ENCODE data around the gene SUCNR1. TPM values are rescaled to one million over a fixed set of nuclear protein-coding genes. Genes with fewer than 3 reads are reported as not detected.

SUCNR1 gene
- polyA plus RNA-seq, 1 donor from 2014 or later: not detected

GRCh38 chr3:151911462-151911861, 38.0 kb downstream of the SUCNR1 start:
- H3K9me3 ChIP-seq (ENCODE audit: low read length): no peaks in the 10 kb centered on the region
- no peak overlapping the region for H2AFZ ChIP-seq (ENCODE audit: low read depth, low read length)
- H3K27ac ChIP-seq (ENCODE audit: low read length): no peak overlapping the region
- no peaks in the 10 kb centered on the region for H3K27me3 ChIP-seq (ENCODE audit: insufficient read depth, low read depth, low read length)
- no peaks in the 10 kb centered on the region for H3K36me3 ChIP-seq (ENCODE audit: insufficient read depth, low read length)
- H3F3A ChIP-seq (ENCODE audit: insufficient read depth, low read length, poor library complexity, severe bottlenecking): no peaks in the 10 kb centered on the region
- H3K4me3 ChIP-seq (ENCODE audit: low read length): no peak overlapping the region
- no peaks in the 10 kb centered on the region for H3K79me2 ChIP-seq (replicated peaks; ENCODE audit: insufficient read depth, low read length)
- H4K20me1 ChIP-seq (ENCODE audit: insufficient read depth): no peaks in the 10 kb centered on the region
- TF ChIP-seq RAD21 (conservative IDR thresholded peaks at IDR 0.05) (no peak), EZH2 (IDR thresholded peaks at IDR 0.05; ENCODE audit: borderline replicate concordance, insufficient read depth, low read length, poor library complexity, severe bottlenecking) (no peak), REST (IDR thresholded peaks at IDR 0.05; ENCODE audit: borderline replicate concordance) (no peak), POLR2AphosphoS5 (IDR thresholded peaks at IDR 0.05) (no peak), CTCF (IDR thresholded peaks at IDR 0.05; ENCODE audit: poor library complexity, severe bottlenecking) (no peak), EP300 (conservative IDR thresholded peaks at IDR 0.05; ENCODE audit: poor library complexity, severe bottlenecking) (no peak), TAF1 (IDR thresholded peaks at IDR 0.05; ENCODE audit: low read depth) (no peak), MXI1 (conservative IDR thresholded peaks at IDR 0.05; ENCODE audit: poor library complexity, severe bottlenecking) (no peak)
- no peak overlapping the region for H3K4me2 ChIP-seq (ENCODE audit: low read length)
- no peak overlapping the region for H3K9ac ChIP-seq (ENCODE audit: low read length)
- H3K9me2 ChIP-seq (ENCODE audit: insufficient read depth, low read length): no peaks in the 10 kb centered on the region

GRCh38 chr3:151912028-151912427, 38.6 kb downstream of the SUCNR1 start:
- Histone ChIP-seq H3K9ac (ENCODE audit: low read length) (no peak overlapping the region), H3K27me3 (ENCODE audit: insufficient read depth, low read depth, low read length) (no peaks in the 10 kb centered on the region), H4K20me1 (ENCODE audit: insufficient read depth) (no peaks in the 10 kb centered on the region), H2AFZ (ENCODE audit: low read depth, low read length) (no peak overlapping the region), H3K4me3 (ENCODE audit: low read length) (no peak overlapping the region), H3K27ac (ENCODE audit: low read length) (no peak overlapping the region), H3K4me2 (ENCODE audit: low read length) (no peak overlapping the region), H3K79me2 (replicated peaks; ENCODE audit: insufficient read depth, low read length) (no peaks in the 10 kb centered on the region), H3K9me2 (ENCODE audit: insufficient read depth, low read length) (no peaks in the 10 kb centered on the region), H3K9me3 (ENCODE audit: low read length) (no peaks in the 10 kb centered on the region), H3F3A (ENCODE audit: insufficient read depth, low read length, poor library complexity, severe bottlenecking) (no peaks in the 10 kb centered on the region), H3K36me3 (ENCODE audit: insufficient read depth, low read length) (no peaks in the 10 kb centered on the region)
- TF ChIP-seq REST (IDR thresholded peaks at IDR 0.05; ENCODE audit: borderline replicate concordance) (no peak), CTCF (IDR thresholded peaks at IDR 0.05; ENCODE audit: poor library complexity, severe bottlenecking) (no peak), RAD21 (conservative IDR thresholded peaks at IDR 0.05) (no peak), EP300 (conservative IDR thresholded peaks at IDR 0.05; ENCODE audit: poor library complexity, severe bottlenecking) (no peak), SMC3 (conservative IDR thresholded peaks at IDR 0.05; ENCODE audit: poor library complexity) (no peak), EZH2 (IDR thresholded peaks at IDR 0.05; ENCODE audit: borderline replicate concordance, insufficient read depth, low read length, poor library complexity, severe bottlenecking) (no peak), TAF1 (IDR thresholded peaks at IDR 0.05; ENCODE audit: low read depth) (no peak)
